ENCODE data around the gene HOXC11. TPM values are rescaled to one million over a fixed set of nuclear protein-coding genes. Genes with fewer than 3 reads are reported as not detected.

HOXC11 gene
- polyA plus RNA-seq, 3 donors = not detected

- H3K27ac ChIP-seq (ENCODE audit: low read depth, low read length) = no peak overlapping the region
- 15 to 33% (median 31%) methylated on average over 7 of the region's 7 CpGs for WGBS, 3 donors
These were observed 7.3 kb downstream of the HOXC11 start for GRCh38 chr12:53980104-53980801.

GRCh38 chr12:53980802-53981496 is 8.0 kb downstream of the HOXC11 start:
- WGBS, 3 donors = 22 to 39% (median 27%) methylated on average over 15 of the region's 15 CpGs

GRCh38 chr12:53981634-53982565 is 9.0 kb downstream of the HOXC11 start:
- 13 to 29% (median 14%) methylated on average over 30 of the region's 30 CpGs for WGBS, 3 donors
- H3K27ac ChIP-seq (ENCODE audit: low read depth, low read length) = no peak overlapping the region

More at GRCh38 chr12:53980802-53981496, 8.0 kb downstream of the HOXC11 start:
- no peak overlapping the region for H3K27ac ChIP-seq (ENCODE audit: low read depth, low read length)

- 9 to 19% (median 13%) methylated on average over 26 of the region's 26 CpGs for WGBS, 3 donors
These were observed 10.0 kb downstream of the HOXC11 start for GRCh38 chr12:53982648-53983567.

GRCh38 chr12:53983568-53983949 is 10.6 kb downstream of the HOXC11 start:
- WGBS, 3 donors = 5 to 10% (median 8%) methylated on average over 17 of the region's 17 CpGs
- no peak overlapping the region for H3K27ac ChIP-seq (ENCODE audit: low read depth, low read length)

More at GRCh38 chr12:53982648-53983567, 10.0 kb downstream of the HOXC11 start:
- no peak overlapping the region for H3K27ac ChIP-seq (ENCODE audit: low read depth, low read length)

- no peak overlapping the region for H3K27ac ChIP-seq (ENCODE audit: low read depth, low read length)
- 5 to 7% (median 7%) methylated on average over 30 of the region's 30 CpGs for WGBS, 3 donors
These were observed 11.1 kb downstream of the HOXC11 start for GRCh38 chr12:53983950-53984572.

- 3 to 6% (median 5%) methylated on average over 49 to 55 of the region's 55 CpGs for WGBS, 3 donors
- no peak within 1 kb of the TSS for H3K27ac ChIP-seq (ENCODE audit: low read depth, low read length)
These were observed 12.2 kb downstream of the HOXC11 start, which contains the start of gene HOXC10 for GRCh38 chr12:53984901-53985691. Gene HOXC10, plus strand, starts transcription at chr12:53985146. Its CDS starts 114 bp downstream, at chr12:53985260.

- WGBS, 3 donors = 7 to 8% (median 7%) methylated on average over 20 to 21 of the region's 21 CpGs
- no peak overlapping the region for H3K27ac ChIP-seq (ENCODE audit: low read depth, low read length)
These were observed 12.7 kb downstream of the HOXC11 start for GRCh38 chr12:53985692-53985993.

GRCh38 chr12:53985994-53986685 is 13.2 kb downstream of the HOXC11 start:
- no peak overlapping the region for H3K27ac ChIP-seq (ENCODE audit: low read depth, low read length)
- 2 to 7% (median 5%) methylated on average over 48 to 50 of the region's 50 CpGs for WGBS, 3 donors

- 22 to 42% (median 24%) methylated on average over 21 of the region's 21 CpGs for WGBS, 3 donors
- no peak overlapping the region for H3K27ac ChIP-seq (ENCODE audit: low read depth, low read length)
These were observed 14.0 kb downstream of the HOXC11 start for GRCh38 chr12:53986686-53987483.

GRCh38 chr12:53987787-53988230 is 14.9 kb downstream of the HOXC11 start:
- H3K27ac ChIP-seq (ENCODE audit: low read depth, low read length) = no peak overlapping the region
- WGBS, 3 donors = 13 to 24% (median 22%) methylated on average over 4 of the region's 4 CpGs

GRCh38 chr12:53988541-53989226 is 15.8 kb downstream of the HOXC11 start:
- WGBS, 3 donors = 4 to 16% (median 14%) methylated on average over 5 of the region's 5 CpGs
- H3K27ac ChIP-seq (ENCODE audit: low read depth, low read length) = no peak overlapping the region

- H3K27ac ChIP-seq (ENCODE audit: low read depth, low read length) = no peak overlapping the region
- 6 to 7% (median 6%) methylated on average over 28 of the region's 28 CpGs for WGBS, 3 donors
These were observed 16.5 kb downstream of the HOXC11 start for GRCh38 chr12:53989227-53990113.
